GM18868 (cell line): ENCODE data around the gene RASA1.

Source experiments
- ATAC-seq: cut with Tn5 transposase; IDR thresholded peaks from one replicate; pipeline ENCODE4 v1.9.1; 2021; ENCODE audit warnings: mild to moderate bottlenecking, moderate library complexity; ENCODE audit not compliant: unreplicated experiment

Gene RASA1

DNA sequence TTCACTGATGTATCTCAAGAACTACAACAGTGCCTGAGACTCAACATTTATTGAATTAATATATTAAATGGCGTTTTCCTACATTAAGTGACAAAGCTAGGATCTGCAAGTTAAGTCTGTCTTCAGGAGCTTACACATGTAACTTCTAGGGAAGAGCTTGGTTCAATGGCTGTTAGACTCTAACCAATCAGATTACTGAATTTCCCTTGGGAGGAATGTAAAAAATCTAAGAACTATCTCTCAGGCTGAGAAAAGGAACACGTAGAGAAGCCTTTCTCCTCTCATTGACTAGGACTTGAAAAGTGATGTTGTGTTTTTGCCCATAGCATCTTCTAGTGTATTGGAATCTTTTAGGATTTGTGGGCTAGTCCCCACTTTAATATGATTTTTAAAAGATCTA, 91.4 kb downstream of the RASA1 start:
- ATAC-seq = no peak

- no peak for ATAC-seq
Measured at GRCh38 chr5:87360132-87360531, 92.4 kb downstream of the RASA1 start.

DNA sequence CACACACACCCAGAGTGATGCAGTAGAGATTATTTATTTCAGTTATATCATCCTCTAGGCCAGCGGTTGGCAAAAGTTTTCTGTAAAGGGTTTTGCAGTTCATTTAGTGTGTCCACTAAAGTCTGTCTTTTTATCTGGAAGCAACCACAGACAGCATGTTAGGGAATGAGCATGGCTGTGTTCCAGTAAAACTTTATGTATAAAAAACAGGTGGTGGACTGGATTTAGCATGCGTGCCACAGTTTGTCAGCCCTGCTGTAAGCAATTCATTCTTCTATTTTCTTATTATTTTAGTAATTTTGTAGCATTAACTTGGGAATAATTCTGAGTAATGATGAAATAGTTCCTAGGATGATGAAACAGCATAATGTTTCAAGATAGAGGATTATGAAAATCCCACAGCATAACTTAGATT, 93.4 kb downstream of the RASA1 start:
- no peak for ATAC-seq

GRCh38 chr5:87361536-87362213, 94.0 kb downstream of the RASA1 start:
- ATAC-seq = no peak

GRCh38 chr5:87367243-87367642, 99.6 kb downstream of the RASA1 start:
- ATAC-seq = no peak

GRCh38 chr5:87368601-87369000, 100.9 kb downstream of the RASA1 start:
- no peak for ATAC-seq

DNA sequence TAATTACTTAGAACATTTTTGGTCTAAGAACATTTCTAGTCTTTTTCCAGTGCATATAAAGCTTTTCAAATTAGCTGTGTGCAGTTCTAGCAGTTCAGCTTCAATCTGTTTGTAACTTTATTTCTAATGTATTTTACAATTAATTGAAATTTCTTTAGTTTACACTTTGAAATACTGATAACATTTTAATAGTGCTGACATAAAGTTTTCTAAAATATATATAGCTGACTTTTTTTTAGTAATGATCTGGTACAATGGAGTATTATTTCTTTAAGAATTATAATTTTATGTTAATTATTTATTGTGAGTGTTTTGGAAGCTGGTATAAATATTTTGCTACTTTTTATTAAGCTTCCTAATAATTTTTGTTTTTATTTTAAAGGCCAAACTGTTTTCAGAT, 101.7 kb downstream of the RASA1 start:
- no peak for ATAC-seq

GRCh38 chr5:87372705-87373104, 105.0 kb downstream of the RASA1 start:
- no peak for ATAC-seq

DNA sequence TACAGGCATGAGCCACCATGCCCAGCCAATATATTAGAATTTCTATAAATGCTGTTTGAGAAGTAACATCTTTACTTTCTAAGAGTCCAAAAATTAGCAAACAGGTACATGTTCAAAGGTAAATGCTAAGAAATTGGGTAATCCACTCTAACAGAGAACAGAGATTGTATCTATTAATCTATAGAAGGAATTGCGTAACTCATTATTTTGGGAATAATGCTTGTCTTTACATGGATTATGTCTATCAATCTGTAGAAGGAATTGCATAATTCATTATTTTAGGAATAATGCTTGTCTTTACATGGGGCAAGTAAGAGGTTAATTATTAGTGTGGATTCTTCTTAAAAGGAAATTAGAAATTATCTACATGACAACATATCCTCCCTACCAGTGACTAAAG, 114.5 kb downstream of the RASA1 start:
- ATAC-seq = no peak

GRCh38 chr5:87383216-87383615, 115.5 kb downstream of the RASA1 start:
- no peak for ATAC-seq

- no peak for ATAC-seq
Measured at GRCh38 chr5:87385802-87386201, 118.1 kb downstream of the RASA1 start.

GRCh38 chr5:87388129-87388528, 120.4 kb downstream of the RASA1 start:
- ATAC-seq = no peak

GRCh38 chr5:87389296-87390034, 121.8 kb downstream of the RASA1 start:
- peak; percentile 26 for ATAC-seq

GRCh38 chr5:87390075-87390474, 122.4 kb downstream of the RASA1 start:
- ATAC-seq = peak; percentile 58

GRCh38 chr5:87390576-87391199, 123.0 kb downstream of the RASA1 start:
- no peak for ATAC-seq

- ATAC-seq = no peak
Measured at GRCh38 chr5:87392170-87392569, 124.5 kb downstream of the RASA1 start.

GRCh38 chr5:87392801-87393200, 125.1 kb downstream of the RASA1 start:
- ATAC-seq = no peak

DNA sequence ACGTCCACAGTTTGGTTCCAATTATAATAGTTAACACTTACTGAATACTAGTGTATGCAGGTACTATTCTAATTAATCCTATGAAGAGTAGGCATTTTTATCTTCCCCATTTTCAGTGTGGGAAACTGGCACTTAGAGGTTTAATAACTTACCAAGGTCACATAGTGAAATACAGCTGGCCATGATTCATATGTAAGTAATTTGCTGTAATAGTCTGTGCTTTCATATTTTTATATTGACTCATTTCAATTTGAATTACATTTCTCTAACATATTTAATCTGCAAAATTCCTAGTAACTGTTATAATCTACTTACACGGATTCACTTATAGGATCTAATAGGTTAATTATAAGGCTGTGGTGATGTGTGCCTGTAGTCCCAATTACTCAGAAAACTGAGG, 125.6 kb downstream of the RASA1 start:
- no peak for ATAC-seq

DNA sequence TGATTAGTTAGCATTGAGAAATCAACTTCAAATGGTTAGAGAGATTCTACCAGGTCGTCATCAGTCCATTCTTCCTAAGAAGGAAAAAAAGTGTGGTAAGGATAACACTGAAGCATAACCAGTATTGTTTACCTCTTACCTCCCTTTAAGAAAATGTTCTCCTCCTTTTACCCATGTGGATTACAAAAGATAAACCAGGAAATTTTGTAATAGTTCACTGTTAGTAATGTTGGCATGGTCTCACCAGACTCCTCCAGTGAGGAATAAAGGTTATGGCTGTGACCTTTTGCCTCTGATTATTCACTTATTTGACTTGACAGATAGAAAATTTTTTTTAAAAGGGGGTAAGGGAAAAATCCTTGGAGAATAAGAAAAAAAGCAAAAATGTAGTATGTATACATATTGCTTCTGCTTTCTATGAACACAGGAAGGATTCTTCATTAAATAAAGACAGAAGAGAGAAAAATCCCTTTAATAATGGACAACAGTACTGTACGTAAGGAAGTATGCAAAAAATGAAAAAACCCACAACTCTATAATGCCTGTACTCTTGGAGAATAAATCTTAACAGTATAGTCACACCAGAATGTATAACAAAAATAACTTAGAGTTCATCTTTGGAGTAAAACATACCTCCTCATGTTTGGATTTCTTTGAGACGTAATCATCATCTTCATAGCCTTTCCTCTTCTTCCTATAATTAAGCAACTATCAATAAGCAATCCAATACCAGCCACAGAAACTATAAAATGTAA, 126.9 kb downstream of the RASA1 start:
- ATAC-seq = no peak

DNA sequence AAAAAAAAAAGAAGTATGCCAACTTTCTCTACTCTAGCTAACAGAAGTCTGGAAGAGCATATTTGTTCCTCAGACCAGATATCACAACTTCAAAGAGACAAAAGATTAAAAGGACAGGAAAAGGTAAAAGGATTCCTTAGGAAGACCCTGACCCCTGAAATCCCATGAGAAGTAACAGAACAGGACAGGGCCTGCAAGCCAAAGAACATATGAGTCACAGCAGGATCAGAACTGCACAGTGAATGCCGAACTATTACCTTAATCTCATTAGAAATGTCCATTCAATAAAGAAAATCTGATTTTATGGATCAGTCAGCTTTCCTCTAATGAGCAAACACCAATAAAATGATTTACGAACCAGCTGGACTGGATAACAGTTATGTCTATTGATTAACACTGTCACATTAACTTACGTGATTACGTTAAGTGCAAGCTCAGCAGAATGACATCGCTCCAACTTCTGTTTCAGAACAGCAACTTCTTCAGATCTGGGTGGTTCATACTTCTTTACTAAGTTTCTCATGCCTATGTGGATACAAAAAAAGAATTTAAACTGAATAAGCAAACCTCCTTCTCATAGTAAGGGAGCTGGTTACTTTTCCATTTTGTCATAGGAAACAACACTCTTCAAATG, 131.4 kb downstream of the RASA1 start:
- no peak for ATAC-seq

DNA sequence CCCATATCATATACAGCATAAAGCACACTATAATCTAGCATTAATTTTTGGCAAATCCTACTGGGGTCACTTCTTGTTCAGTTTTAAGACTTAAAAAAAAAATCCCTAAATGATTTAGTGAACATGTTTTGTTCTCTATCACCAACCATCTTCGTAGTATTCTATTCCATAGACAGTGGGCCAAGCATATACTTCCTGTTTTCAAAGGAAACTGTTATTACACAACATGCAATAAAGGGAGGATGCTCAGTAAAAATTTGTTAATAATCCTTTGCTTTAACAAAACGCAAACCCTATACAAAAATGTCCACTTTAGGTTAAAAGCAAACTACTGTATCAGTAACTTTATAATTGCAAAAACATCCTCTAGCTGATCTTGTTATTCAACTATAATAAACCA, 132.0 kb downstream of the RASA1 start:
- no peak for ATAC-seq
